ELF-1 (cell line): ENCODE measurements around the gene ATP6V0C.

ENCODE experiments used
- DNase-seq: peaks from one replicate; pipeline ENCODE4 v3.0.0-alpha.2; 2016; ENCODE audit warnings: low read depth, low spot score

ATP6V0C gene

DNA sequence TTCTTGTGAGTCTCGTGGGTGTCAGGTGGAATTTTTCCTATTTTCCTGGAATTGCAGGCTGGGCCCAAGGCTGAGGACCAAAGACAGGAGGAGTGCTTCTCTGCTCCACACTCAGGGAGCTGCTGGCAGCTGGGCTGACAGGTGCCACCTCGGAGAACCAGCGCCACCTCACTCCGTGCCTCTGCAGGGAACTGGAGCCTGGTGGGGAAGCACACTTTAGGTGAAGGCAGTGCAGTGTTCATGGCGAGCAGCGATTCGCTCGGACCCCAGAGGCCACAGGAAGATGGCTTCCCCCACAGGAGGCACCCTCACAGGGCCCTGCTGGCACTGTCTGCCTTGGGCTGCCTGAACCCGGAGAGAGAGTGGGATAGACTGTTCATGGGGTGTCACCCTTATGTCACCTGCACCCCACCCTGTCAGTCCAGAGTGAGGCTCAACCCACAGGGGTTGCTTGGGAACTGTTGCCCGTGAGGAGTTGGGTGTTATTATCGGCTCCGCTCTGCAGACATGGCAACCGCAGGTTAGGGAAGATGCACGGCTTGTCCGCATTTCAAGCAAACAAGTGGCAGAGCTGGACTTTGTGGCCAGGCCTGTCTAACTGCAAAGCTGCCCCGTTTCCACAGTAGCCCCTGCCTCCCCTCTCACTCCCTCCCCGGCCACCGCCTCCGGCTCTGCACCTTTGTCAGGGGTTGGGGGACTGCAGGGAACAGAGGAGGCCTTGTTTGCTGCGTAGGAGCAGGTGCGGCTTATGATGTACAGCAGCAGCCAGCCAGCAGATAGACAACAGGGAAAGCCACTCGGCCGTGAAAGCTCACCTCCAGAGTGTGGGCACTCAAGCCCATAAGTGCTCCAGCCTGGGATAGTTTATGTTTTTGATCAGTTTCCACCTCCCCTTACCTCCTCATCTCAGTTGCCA, 23.3 kb upstream of the ATP6V0C start:
- no peak for DNase-seq

- DNase-seq, result no peak
Observed at GRCh38 chr16:2492292-2492691, 21.5 kb upstream of the ATP6V0C start.

DNA sequence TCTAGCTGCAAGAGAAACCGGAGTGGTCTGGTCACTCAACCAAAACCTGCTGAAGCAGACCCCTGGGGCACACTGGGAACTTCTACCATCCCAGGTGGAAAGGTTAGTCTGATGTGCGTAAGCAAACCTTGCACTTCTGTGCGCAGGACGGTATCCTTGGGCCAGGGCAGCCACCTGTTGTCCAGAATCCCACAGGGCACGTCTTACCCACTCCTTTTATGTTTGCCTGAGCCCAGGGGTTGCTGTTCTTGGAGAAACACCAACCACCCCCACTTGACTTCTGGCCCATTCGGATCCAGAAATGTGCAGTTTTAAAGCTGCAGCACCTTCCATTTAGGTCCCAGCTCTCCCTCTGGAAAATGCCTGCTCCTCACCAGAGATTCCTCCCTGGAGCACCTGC, 20.1 kb upstream of the ATP6V0C start:
- DNase-seq, result no peak

GRCh38 chr16:2494616-2495015, 19.1 kb upstream of the ATP6V0C start:
- DNase-seq, result no peak

DNA sequence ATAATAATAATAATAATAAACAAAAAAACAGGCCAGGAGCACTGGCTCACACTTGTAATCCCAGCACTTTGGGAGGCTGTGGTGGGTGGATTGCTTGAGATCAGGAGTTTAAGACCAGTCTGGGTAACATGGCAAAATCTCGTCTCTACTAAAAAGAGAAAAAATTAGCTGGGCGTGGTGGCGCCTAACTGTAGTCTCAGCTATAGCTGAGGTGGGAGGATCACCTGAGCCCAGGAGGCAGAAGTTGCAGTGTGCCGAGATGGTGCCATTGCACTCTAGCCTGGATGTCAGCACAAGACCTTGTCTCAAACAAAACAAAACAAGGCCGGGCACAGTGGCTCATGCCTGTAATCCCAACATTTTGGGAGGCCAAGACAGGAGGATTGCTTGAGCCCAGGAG, 18.7 kb upstream of the ATP6V0C start:
- no peak for DNase-seq

GRCh38 chr16:2496223-2497115, 17.3 kb upstream of the ATP6V0C start:
- DNase-seq, result no peak

DNA sequence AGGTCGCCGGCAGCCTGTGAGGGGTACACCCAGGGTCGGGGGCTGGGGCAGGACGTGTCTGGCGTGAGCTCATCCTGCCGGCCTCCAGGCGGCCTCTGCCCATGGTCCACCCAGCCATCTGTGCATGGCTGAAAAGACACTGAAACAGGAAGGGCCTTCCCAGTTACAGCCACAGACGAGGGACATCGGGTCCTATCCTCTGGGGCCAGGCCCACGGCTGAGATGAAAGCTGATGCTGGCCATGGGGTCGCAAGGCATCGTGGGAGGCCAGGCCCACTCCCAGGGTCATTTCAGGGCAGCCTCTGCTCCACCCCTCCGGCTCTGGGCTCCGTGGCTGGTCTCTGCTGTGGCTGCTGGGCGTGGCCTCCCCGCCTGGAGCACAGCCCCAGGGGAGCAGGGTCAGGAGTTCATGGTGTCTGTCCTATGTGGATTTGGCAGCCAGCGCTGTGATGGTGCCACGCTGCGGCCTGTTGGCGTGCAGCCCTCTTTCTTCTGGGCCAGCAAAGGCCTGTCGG, 16.6 kb upstream of the ATP6V0C start:
- peak; percentile 65 for DNase-seq

DNA sequence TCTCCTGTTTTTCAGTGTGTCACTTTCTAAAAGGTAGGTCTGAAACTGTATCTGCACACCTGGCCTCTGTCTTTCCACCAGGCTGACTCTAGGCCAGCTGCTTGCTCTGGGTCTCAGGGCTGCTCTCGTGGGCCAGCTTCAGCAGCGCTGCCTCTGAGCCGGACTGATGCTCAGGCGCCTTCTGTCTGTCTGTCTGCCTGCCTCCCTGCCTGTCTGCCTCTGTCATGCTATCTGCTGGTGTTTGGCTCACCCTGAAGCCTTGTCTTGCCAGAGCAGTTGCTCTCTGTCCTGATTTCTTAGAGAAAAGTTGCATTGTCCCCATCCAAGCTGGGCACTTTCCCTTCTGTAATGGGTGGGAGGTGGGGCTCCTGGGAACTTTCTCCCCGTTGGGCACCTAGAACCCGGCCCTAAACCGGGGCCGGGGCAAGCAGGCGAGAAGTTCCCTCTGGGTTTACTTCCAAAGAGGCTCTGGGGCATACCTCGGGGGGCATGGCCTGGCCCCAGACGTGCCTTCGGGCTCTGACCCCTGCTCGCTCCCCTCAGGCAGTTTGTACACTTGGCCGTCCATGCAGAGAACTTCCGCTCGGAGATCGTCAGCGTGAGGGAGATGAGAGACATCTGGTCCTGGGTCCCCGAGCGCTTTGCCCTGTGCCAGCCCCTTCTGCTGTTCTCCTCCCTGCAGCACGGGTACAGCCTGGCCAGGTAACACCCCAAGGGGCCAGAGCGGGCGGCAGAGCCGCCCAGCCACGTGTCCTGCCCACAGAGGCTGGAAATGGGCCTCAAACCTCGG, 15.9 kb upstream of the ATP6V0C start:
- DNase-seq, result no peak

DNA sequence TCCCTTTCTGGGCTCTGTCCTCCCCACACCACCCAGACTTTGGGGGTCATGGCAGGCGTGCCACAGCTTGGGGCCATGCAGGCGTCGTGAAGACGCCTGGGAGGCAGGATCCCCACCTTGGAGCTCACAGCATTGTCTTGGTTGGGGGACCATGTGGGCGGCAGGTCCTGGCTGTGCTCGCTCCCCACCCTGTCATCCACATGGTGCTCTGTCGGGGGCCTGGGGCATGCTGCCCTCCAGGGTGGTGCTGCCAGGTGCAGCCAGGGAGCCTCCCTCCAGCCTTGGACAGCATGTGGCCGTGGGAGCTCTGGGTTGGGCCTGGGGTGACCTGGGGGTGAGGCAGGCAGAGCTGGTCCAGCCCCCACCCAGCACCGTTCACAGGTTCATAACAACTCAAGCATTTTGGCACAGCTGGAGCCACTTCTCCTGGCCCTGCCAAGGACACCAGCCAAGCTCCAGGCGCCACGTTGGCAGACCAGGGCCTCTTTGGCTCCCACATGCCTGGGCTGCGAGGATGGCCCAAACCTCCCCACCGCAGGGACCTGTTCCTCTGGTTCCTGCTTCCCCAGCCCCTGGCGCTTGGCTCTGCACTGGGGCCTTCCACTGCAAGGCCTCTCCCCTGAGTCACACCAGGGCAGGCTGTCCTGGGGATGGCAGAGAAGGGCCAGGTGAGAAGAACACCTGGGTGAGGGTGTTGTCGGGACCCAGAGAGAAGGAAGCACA, 15.1 kb upstream of the ATP6V0C start:
- DNase-seq, result no peak

DNA sequence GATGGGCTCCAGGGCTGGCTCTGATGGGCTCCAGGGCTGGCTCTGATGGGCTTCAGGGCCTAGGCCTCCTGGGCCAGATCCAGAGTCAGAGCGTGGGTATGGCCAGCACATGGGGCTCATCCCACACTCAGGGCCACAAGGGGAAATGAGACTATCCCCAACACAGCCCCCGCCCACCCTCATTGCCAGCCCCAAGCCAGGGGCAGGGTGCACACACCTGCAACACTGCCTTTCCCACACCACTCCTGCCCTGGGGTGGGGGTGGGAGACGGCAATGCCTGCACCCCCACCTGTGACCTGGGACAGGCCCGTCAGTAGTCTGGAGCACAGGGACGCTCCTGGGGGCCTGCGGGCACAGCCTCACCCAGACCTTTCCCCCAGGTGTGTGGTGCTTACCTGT, 14.3 kb upstream of the ATP6V0C start:
- DNase-seq, result no peak

GRCh38 chr16:2499890-2500429, 13.8 kb upstream of the ATP6V0C start:
- DNase-seq, result no peak

DNA sequence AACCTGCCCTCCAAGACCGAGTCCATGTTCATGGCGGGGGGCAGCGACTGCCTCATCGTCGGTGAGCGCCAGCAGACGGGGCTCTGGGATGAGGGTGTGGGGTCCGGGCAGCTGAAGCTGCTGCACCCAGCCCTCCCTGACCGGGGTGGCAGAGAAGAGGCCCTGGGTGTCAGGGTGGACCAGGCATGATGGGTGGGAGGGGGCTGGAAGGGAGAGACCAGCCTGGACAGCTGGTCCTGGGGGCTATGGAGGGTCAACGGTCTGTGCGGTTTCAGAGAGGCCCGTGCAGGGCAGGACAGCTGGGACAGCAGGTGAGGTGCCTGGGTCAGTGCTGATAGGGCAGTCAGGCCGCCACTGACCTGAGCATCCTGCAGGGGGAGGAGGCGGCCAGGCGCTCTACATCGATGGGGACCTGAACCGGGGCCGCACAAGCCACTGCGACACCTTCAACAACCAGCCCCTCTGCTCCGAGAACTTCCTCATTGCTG, 13.3 kb upstream of the ATP6V0C start:
- no peak for DNase-seq

DNA sequence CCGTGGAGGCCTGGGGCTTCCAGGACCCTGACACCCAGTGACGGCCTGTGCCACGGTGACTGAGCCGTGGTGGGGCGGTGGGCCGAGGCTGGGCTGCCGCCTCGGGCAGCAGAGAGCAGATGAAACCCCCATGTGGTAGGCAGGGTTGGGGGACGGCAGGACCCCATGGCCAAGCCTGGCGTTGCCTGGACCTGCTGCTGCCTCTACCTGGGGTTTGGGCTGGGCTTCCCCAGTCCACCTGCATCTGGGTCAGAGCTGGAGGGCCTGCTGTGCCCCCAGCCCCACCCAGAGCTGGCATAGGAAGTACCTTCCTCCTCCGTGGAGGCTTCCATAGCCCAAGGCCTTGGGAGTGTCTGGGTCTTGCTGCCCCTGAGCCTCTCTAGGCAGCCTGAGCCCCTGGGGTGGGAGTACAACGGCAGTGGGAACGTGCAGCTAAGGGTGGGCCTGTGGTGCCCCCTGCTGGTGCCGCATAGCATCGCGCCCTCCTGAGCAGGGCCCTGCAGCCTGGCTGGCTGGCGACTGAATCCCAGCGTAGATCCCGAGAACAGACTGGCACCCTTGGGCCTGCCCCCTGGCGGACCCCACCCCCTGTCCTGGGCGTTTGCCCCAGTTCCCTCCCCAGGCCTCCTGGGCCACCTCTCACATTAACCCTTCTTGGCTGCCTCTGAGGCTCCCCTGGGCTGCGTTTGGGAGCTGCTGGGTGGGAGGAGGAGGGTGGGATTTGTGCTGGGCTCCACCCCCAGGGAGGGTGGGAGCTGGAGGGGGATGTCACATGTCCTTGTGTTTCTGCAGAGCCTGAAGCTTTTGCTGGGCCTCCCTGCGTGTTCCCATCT, 12.6 kb upstream of the ATP6V0C start:
- DNase-seq, result peak; percentile 96

DNA sequence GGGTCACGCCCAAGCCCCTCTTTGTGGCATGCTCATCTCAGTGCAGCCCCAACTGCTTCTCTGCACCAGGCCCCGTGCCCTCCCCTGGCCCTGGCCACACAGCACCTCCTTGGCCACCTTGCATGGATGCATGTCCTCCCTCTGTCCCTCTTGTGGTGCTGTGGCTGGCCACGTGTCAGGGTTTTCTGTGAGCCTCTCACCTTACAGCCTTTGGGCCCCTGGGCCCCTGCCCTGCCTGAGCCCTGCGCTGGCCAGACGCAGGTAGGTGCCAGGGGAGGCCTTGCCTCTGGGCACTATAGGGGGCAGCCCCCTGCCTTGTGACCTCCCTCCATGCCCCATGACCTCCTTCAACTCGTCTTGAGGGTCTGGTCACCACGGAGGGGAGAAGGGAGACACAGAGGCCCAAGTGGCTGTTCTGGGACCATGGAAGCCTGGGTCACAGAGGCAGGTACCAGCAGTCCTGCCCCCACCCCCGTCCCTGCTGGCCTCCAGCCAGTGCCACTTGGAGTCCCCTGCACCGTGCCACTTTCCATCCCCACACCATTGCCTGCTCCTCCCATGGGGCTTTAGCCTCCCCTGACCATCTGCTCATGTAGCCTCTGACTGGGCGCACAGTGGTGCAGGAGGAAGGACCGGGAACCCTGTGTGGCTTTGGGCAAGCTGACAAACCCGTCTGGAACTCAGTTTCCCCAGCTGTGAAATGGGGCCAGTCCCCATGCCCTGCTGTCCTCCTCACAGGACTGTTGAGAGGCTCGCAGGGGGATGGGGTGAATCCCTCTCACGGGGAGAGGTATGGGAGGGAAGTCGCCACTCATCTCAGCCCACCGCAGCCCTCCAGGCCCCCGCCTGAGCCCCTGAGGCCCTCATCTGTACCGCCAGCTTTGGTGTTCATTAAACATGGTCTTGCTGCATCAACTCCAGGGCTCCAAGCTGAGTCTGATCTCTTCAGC, 11.5 kb upstream of the ATP6V0C start:
- no peak for DNase-seq

DNA sequence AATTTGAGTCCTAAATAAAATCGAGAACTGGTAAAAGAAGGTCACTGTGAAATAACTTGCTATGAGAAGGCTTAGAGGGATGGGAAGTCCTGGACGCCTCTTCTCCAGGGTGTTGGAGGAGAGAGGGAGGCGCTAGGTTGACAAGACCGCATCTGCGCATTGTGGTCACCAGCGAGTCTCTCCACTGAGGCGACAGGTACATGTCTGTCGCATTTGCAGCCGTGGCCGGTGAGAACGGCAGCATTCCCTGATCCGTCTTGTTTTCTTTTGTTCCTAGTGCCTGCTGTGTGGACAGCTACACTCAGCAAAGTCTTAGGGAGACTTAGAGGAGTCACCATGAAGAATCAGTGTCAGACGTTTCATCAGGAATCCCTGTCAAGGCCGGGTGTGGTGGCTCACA, 8.1 kb upstream of the ATP6V0C start:
- no peak for DNase-seq

- DNase-seq, result no peak
Observed at GRCh38 chr16:2507052-2507659, 6.6 kb upstream of the ATP6V0C start.

GRCh38 chr16:2507665-2508064, 6.1 kb upstream of the ATP6V0C start:
- no peak for DNase-seq
